G401 (cell line): Measurements from ENCODE around the gene RORB. TPM values are rescaled to one million over a fixed set of nuclear protein-coding genes. Genes with fewer than 3 reads are reported as not detected.
A peak's percentile ranks its signal among the peaks of the same experiment; 100 is the strongest.
"Not testable (repeated sequence)": the region's sequence is repeated elsewhere in the genome, so short reads cannot be mapped to it uniquely, and the experiment has no call there.

Experiments used
- DNase-seq: peaks from one replicate; pipeline ENCODE4 v3.0.0-alpha.2; 2015; ENCODE audit warnings: low spot score
- in situ Hi-C: cut with HindIII; loops from 2 replicates; pipeline ENCODE4 v1.10.0; 2016; ENCODE audit warnings: low sequenced_read_pairs, mixed read lengths
- total RNA-seq: library from RNA; depleted of rRNA; stranded (reverse); fragments of >200 nt; shearing (Covaris generic); gene quantifications from 2 replicates; pipeline ENCODE4 v1.2.3, GENCODE V29; 2014

Gene RORB
- total RNA-seq, 1 experiment from 2014 or later: not detected

- in situ Hi-C loops: no loop called here
- no peak for DNase-seq
These were observed 6.5 kb downstream of the RORB start for GRCh38 chr9:74503666-74504065.

- DNase-seq: no peak
- in situ Hi-C loops: no loop called here
These were observed 14.2 kb downstream of the RORB start for GRCh38 chr9:74511333-74511732.

- DNase-seq: no peak
- in situ Hi-C loops: no loop called here
These were observed 15.3 kb downstream of the RORB start for GRCh38 chr9:74512416-74512815.

- in situ Hi-C loops: no loop called here
- DNase-seq: no peak
These were observed 16.1 kb downstream of the RORB start for GRCh38 chr9:74513221-74513620.

GRCh38 chr9:74517188-74517587 lies 20.1 kb downstream of the RORB start:
- DNase-seq: peak; percentile 33
- in situ Hi-C loops: no loop called here

- DNase-seq: no peak
- in situ Hi-C loops: no loop called here
These were observed 22.3 kb downstream of the RORB start for GRCh38 chr9:74519419-74519818.

- in situ Hi-C loops: no loop called here
- no peak for DNase-seq
These were observed 23.9 kb downstream of the RORB start for GRCh38 chr9:74521009-74521408.

- DNase-seq: no peak
- in situ Hi-C loops: no loop called here
These were observed 27.2 kb downstream of the RORB start for GRCh38 chr9:74524289-74524688.

GRCh38 chr9:74526215-74526614 lies 29.1 kb downstream of the RORB start:
- in situ Hi-C loops: no loop called here
- DNase-seq: no peak

GRCh38 chr9:74527718-74528117 lies 30.6 kb downstream of the RORB start:
- in situ Hi-C loops: no loop called here
- DNase-seq: no peak

- in situ Hi-C loops: no loop called here
- DNase-seq: no peak
These were observed 31.1 kb downstream of the RORB start for GRCh38 chr9:74528207-74528606.

- DNase-seq, in situ Hi-C loops: not testable (repeated sequence)
These were observed 33.3 kb downstream of the RORB start for GRCh38 chr9:74530458-74530857.

- in situ Hi-C loops: no loop called here
- DNase-seq: no peak
These were observed 36.1 kb downstream of the RORB start for GRCh38 chr9:74533253-74533652.

- no peak for DNase-seq
- in situ Hi-C loops: no loop called here
These were observed 37.7 kb downstream of the RORB start for GRCh38 chr9:74534841-74535240.

GRCh38 chr9:74543145-74543544 lies 46.0 kb downstream of the RORB start:
- in situ Hi-C loops: no loop called here
- no peak for DNase-seq

- in situ Hi-C loops: no loop called here
- DNase-seq: no peak
These were observed 54.1 kb downstream of the RORB start for GRCh38 chr9:74551266-74551665.

- in situ Hi-C loops: no loop called here
- DNase-seq: peak; percentile 5
These were observed 57.8 kb downstream of the RORB start for GRCh38 chr9:74554751-74555419.

- DNase-seq: no peak
- in situ Hi-C loops: no loop called here
These were observed 58.4 kb downstream of the RORB start for GRCh38 chr9:74555565-74555964.

GRCh38 chr9:74556685-74557084 lies 59.5 kb downstream of the RORB start:
- no peak for DNase-seq
- in situ Hi-C loops: no loop called here

- in situ Hi-C loops: no loop called here
- DNase-seq: no peak
These were observed 60.4 kb downstream of the RORB start for GRCh38 chr9:74557571-74557970.

- DNase-seq: no peak
- in situ Hi-C loops: no loop called here
These were observed 65.5 kb downstream of the RORB start for GRCh38 chr9:74562611-74563010.
